WI38 (cell line): Measurements from ENCODE around the gene TMEM120B.

Experiments used
- H3K4me3 ChIP-seq: 2 replicates; pipeline ENCODE4 v1.5.1; 2011; ENCODE audit warnings: low read depth, mild to moderate bottlenecking, control low read depth, low read length
- TF ChIP-seq, protein P1 (sequence below): IDR thresholded peaks from 2 replicates; pipeline ENCODE4 v1.5.1; 2012; ENCODE audit warnings: low read depth, mild to moderate bottlenecking, control low read depth, low read length

TMEM120B gene

DNA sequence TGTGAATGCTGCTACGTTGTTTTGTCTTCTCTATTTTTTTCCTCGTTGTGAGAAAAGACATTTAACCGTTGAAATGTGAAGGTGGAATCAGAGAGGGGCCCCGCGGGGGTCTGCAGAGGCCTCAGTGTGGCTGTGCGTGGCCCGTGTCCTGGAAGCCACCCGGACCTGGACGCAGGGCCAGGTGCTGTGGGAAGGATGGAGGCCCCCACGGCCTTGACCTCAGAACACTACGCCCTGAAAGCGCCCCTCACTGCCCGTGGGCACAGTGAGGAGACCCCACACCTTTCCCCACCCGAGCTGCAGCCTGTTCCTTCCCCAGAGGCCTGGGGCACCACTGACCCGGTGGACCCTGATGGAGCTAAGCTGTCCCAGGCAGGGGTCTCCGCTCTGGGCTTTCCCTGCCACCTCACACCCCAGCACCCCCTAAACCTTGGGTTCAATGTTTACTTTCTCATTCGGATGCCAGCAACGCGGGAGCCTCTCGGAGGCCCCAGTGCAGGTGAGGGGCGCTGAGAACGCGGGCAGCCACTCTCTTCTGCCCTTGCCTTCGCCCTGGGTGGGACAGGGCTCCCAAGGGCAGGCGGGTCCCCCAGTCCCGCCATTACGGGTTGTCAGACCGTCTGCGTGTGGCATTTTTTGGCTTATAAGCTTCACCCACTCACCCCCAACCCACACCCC lies 118.2 kb downstream of the TMEM120B start:
- TF ChIP-seq, protein P1, sequence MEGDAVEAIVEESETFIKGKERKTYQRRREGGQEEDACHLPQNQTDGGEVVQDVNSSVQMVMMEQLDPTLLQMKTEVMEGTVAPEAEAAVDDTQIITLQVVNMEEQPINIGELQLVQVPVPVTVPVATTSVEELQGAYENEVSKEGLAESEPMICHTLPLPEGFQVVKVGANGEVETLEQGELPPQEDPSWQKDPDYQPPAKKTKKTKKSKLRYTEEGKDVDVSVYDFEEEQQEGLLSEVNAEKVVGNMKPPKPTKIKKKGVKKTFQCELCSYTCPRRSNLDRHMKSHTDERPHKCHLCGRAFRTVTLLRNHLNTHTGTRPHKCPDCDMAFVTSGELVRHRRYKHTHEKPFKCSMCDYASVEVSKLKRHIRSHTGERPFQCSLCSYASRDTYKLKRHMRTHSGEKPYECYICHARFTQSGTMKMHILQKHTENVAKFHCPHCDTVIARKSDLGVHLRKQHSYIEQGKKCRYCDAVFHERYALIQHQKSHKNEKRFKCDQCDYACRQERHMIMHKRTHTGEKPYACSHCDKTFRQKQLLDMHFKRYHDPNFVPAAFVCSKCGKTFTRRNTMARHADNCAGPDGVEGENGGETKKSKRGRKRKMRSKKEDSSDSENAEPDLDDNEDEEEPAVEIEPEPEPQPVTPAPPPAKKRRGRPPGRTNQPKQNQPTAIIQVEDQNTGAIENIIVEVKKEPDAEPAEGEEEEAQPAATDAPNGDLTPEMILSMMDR = no peak
- no peak overlapping the region for H3K4me3 ChIP-seq
